Ishikawa (cell line): ENCODE data around the gene AKAP9.

Experiments
- CEBPB ChIP-seq: IDR thresholded peaks from 2 replicates; pipeline ENCODE4 v1.6.1; 2012
- EGR1 ChIP-seq: IDR thresholded peaks from 2 replicates; pipeline ENCODE4 v1.6.1; 2012
- EP300 ChIP-seq: IDR thresholded peaks from 2 replicates; pipeline ENCODE4 v1.6.1; 2012; ENCODE audit warnings: borderline replicate concordance
- YY1 ChIP-seq: IDR thresholded peaks from 2 replicates; pipeline ENCODE4 v1.6.1; 2012; ENCODE audit warnings: low read depth
- TF ChIP-seq, protein P1 (sequence below): IDR thresholded peaks from 2 replicates; pipeline ENCODE4 v1.6.1; 2012

DNA sequence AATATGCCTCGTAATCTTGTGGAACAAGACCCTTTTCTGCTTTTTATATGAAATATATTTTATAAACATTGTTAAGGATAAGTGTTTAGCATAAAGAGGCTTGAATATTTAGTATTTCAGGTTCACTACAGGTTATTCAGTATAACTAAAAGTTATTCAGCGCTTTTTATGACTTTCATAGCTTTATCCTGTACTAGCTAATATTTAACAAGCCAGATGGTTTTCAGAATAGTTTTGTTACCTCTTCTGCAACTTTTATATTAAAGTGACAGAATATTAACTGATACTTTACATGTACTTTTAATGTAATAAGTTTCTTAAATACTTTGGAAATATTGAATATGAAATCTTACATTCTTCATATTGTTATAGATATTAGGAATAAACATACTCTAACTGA, 118.2 kb downstream of the AKAP9 start:
- TF ChIP-seq YY1 (no peak), CEBPB (no peak), EP300 (no peak), EGR1 (no peak)
- TF ChIP-seq, protein P1, sequence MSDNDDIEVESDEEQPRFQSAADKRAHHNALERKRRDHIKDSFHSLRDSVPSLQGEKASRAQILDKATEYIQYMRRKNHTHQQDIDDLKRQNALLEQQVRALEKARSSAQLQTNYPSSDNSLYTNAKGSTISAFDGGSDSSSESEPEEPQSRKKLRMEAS: no peak
